LNCAP (cell line): ENCODE results near the gene MYO5C.

Experiments
- CTCF ChIP-seq: fragments of 450-650 bp; IDR thresholded peaks from 2 replicates; pipeline ENCODE4 v1.5.1; 2017; ENCODE audit warnings: mild to moderate bottlenecking

MYO5C gene

DNA sequence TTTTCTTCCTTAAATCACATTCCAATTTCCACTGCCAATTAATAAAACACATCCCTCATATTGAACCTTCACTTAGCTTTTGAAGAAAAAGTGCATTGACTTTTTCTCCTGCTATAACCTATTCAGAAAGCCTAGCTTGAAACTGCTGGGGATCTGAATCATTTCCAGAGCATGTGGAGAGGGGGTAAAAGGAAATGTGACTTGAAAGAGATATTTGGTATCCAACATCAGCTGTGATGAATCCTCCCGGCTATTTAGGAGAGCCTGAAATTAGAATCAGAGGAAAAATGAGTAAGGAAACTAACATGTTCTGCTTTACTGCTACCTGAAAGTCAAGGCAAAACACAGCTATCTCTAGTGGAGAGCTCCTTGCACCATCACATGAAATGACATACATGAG, 101.8 kb downstream of the MYO5C start:
- TF ChIP-seq CTCF: no peak

- TF ChIP-seq CTCF: no peak
Measured at GRCh38 chr15:52193321-52193720, 102.3 kb downstream of the MYO5C start.

- TF ChIP-seq CTCF: no peak
Measured at GRCh38 chr15:52191207-52191606, 104.4 kb downstream of the MYO5C start, which contains the start of gene GNB5. Gene GNB5 (minus strand): TSS chr15:52191392. CDS start chr15:52184676, 6,716 bp downstream.

- no peak for TF ChIP-seq CTCF
Measured at GRCh38 chr15:52186651-52187486, 108.7 kb downstream of the MYO5C start.

- no peak for TF ChIP-seq CTCF
Measured at GRCh38 chr15:52185151-52185561, 110.4 kb downstream of the MYO5C start.

GRCh38 chr15:52184721-52185120, 110.9 kb downstream of the MYO5C start:
- TF ChIP-seq CTCF: no peak

DNA sequence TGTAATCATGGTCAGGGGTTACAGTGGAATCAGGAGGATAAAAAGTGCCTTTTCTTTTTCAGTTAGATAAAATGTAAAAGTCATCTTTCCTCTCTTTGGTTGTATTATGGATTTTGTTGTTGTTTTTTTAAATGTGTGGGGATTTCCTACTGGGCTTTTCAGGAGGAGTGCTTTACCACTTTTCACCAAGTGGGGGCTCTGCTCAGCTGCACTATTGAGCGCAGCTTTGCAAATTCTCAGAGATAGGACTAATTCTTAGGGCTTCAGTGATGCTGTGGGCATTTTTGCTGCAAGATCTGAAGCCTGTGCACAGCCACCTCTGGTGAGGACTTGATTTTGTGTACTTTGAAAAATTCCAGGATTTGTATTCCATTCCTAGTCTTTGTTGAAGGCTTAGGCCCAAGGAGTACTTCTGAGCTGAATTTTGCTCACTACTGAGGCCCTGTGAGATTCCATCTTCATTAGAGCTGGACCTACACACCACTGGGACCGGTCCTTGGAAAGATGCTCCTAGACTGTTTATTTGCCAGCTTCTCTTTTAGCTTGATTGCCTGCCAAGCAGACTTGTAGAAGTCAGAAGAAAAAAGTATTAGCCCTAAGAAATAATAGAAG, 111.9 kb downstream of the MYO5C start:
- peak; percentile 68 for TF ChIP-seq CTCF
